GM13977 (cell line): Measurements from ENCODE around the gene C17orf78.

Source experiments
- DNase-seq: peaks from one replicate; pipeline ENCODE4 v3.0.0; 2012; ENCODE audit warnings: low spot score
- CTCF ChIP-seq: IDR thresholded peaks from 2 replicates; pipeline ENCODE4 v1.5.1; 2012; ENCODE audit warnings: mild to moderate bottlenecking, control low read depth; ENCODE audit not compliant: insufficient read depth; ENCODE audit errors: extremely low read depth, missing control alignments
- in situ Hi-C: fragments of 300-500 bp; cut with MboI; formaldehyde crosslinking; loops from one replicate; pipeline ENCODE4 v1.12.0; 2022; ENCODE audit warnings: low sequenced_read_pairs, low pct_unique_long_range_greater_than_20kb, mixed read lengths, inconsistent platforms; ENCODE audit not compliant: unreplicated experiment

C17orf78 gene

DNA sequence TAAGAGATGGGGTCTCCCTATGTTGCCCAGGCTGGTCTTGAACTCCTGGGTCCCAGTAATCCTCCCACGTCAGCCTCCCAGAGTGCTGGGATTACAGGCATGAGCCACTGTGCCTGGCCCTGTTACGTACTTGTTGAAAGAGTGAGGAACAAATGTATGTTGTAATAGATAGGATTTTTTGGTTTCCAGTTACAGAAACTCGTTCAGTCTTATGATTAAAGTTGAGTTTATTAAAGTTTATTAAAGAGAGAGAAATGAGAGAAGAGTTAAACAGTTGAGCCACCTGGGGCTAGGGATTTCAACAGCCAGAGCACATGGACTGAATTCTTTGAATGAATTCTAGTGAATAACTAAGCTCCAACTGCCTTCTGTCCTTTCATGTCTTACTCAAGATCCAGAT, 34.6 kb downstream of the C17orf78 start:
- no peak for TF ChIP-seq CTCF
- in situ Hi-C loops, result no loop called here
- no peak for DNase-seq

DNA sequence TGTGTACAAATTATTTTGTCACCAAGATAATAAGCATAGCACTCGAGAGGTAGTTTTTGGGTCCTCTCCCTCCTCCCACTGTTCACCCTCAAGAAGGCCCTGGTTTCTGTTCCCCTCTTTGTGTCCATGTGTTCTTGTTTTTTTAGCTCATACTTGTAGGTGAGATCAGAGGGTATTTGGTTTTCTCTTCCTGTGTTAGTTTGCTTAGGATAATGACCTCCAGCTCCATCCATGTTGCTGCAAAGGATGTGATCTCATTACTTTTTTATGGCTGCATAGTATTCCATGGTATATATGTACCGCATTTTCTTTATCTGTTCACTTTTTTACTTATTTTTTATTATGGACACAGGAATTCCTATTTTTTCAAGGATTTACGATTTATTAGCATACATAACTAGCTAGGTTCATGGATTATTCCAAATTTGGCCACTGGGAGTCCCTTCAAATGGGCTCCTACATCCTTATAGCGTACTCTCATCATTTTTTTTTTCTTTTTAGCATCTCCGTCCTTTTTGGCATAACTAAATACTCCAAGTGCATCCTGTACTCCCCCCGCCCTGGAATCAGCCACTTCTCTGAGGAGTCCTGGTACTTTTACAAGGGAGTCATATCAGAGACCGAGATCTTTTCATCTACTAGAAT, 38.2 kb downstream of the C17orf78 start:
- no peak for DNase-seq
- TF ChIP-seq CTCF, result no peak
- in situ Hi-C loops, result no loop called here

DNA sequence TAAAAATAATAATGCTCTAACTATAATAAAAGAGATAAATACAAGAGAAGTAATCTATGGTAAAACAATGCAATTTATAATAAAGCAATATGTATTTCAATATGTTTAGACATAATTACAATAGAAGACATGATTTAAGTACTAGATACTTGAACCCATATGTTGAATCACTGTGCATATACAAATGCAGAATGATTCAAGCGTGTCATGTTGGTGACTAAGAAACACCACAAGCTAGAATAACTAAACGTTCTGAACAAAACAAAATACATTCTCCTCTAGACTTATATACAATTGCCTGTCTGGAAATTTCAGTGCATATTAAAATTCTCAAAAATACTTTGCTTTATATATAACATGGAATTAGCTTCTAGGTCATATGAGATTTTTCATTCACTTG, 42.1 kb downstream of the C17orf78 start:
- no peak for TF ChIP-seq CTCF
- DNase-seq, result no peak
- in situ Hi-C loops, result no loop called here

- DNase-seq, result no peak
- TF ChIP-seq CTCF, result no peak
- in situ Hi-C loops, result no loop called here
Measured at GRCh38 chr17:37422971-37423625, 47.3 kb downstream of the C17orf78 start.

DNA sequence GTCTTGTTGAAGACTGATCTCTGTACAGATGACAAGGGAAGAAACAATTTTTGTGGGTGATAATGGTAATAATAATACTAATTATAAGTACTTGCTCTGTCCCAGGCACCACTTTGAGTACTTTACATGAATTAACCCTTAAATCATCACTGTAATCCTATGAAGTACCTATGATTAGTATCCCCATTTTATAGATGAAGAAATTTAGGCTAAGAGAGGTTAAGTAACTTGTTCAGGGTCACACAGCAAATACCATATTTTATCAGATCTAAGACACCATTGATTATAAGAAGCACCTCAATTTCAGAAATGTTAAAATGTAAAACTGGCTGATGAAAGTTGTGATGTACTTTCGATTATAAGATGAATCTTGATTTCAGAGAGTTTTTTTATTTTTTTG, 49.5 kb downstream of the C17orf78 start:
- no peak for DNase-seq
- TF ChIP-seq CTCF, result no peak

DNA sequence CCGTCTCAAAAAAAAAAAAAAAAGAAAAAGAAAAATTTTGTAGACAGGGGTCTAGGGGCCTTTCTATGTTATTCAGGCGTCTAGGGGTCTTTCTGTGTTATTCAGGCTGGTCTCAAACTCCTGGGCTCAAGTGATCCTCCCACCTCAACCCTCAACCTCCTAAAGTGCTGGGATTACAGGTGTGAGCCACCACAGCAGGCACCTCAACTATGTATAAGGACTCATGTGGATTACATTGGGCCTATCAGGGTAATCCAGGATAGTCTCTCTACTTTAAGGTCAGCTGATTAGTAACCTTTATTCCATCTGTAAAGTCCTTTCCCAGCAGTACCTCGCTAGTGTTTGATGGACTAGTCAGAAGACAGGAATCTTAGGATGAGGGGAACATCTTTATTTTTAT, 53.3 kb downstream of the C17orf78 start:
- DNase-seq, result no peak
- in situ Hi-C loops, result no loop called here
- TF ChIP-seq CTCF, result no peak

More for the DNA sequence above, 49.5 kb downstream of the C17orf78 start:
- in situ Hi-C loops, result no loop called here

GRCh38 chr17:37429453-37429852, 53.7 kb downstream of the C17orf78 start:
- no peak for TF ChIP-seq CTCF
- in situ Hi-C loops, result no loop called here

More at GRCh38 chr17:37429453-37429852, 53.7 kb downstream of the C17orf78 start:
- no peak for DNase-seq
